Osteoblast (primary cell): ENCODE results near the gene CTNND2. TPM values are rescaled to one million over a fixed set of nuclear protein-coding genes. Genes with fewer than 3 reads are reported as not detected.
"Not testable (repeated sequence)": the region's sequence is repeated elsewhere in the genome, so short reads cannot be mapped to it uniquely, and the experiment has no call there.

Source experiments
- DNase-seq: peaks from one replicate; pipeline ENCODE4 v3.0.0; 2011; ENCODE audit warnings: low spot score, mixed read lengths; ENCODE audit not compliant: insufficient read length; ENCODE audit errors: missing footprints
- H2AFZ ChIP-seq: 2 replicates; pipeline ENCODE4 v1.6.0; 2011; ENCODE audit warnings: mild to moderate bottlenecking, low read length
- H3K27ac ChIP-seq: 2 replicates; pipeline ENCODE4 v1.5.1; 2011; ENCODE audit warnings: mild to moderate bottlenecking, low read depth, low read length, moderate library complexity
- H3K27me3 ChIP-seq: 2 replicates; pipeline ENCODE4 v1.6.0; 2012; ENCODE audit warnings: mild to moderate bottlenecking, control low read depth, inconsistent platforms, low read length, moderate library complexity; ENCODE audit not compliant: insufficient read depth
- H3K36me3 ChIP-seq: 2 replicates; pipeline ENCODE4 v1.5.1; 2011; ENCODE audit warnings: mild to moderate bottlenecking, low read length, control low read depth, moderate library complexity; ENCODE audit not compliant: insufficient read depth
- H3K4me1 ChIP-seq: 2 replicates; pipeline ENCODE4 v1.5.1; 2011; ENCODE audit warnings: mild to moderate bottlenecking, low read length, control low read depth, moderate library complexity; ENCODE audit not compliant: insufficient read depth
- H3K4me2 ChIP-seq: 2 replicates; pipeline ENCODE4 v1.6.0; 2011; ENCODE audit warnings: mild to moderate bottlenecking, low read length; ENCODE audit not compliant: insufficient read depth
- H3K4me3 ChIP-seq: fragments of 200-600 bp; sonication (generic); 3 replicates; pipeline ENCODE4 v1.5.1; 2012; ENCODE audit warnings: mild to moderate bottlenecking, low read length, inconsistent platforms; ENCODE audit not compliant: insufficient read depth
- H3K79me2 ChIP-seq: 2 replicates; pipeline ENCODE4 v1.6.0; 2012; ENCODE audit warnings: mild to moderate bottlenecking, low read length, control low read depth, inconsistent platforms; ENCODE audit not compliant: insufficient read depth
- H3K9me3 ChIP-seq: 2 replicates; pipeline ENCODE4 v1.5.1; 2011; ENCODE audit warnings: low read depth, low read length, control low read depth
- H4K20me1 ChIP-seq: 2 replicates; pipeline ENCODE4 v1.6.0; 2012; ENCODE audit warnings: mild to moderate bottlenecking, low read length, control low read depth; ENCODE audit not compliant: insufficient read depth
- total RNA-seq: library from RNA; depleted of rRNA; stranded (reverse); fragments of >200 nt; gene quantifications from 2 replicates; pipeline ENCODE4 v1.2.3, GENCODE V29; 2012
- TF ChIP-seq, protein P1 (sequence below): IDR thresholded peaks from 2 replicates; pipeline ENCODE4 v1.5.1; 2011; ENCODE audit warnings: mild to moderate bottlenecking, low read depth, low read length, moderate library complexity; ENCODE audit errors: extremely low read depth

CTNND2 gene
- total RNA-seq, 1 donor: not detected

DNA sequence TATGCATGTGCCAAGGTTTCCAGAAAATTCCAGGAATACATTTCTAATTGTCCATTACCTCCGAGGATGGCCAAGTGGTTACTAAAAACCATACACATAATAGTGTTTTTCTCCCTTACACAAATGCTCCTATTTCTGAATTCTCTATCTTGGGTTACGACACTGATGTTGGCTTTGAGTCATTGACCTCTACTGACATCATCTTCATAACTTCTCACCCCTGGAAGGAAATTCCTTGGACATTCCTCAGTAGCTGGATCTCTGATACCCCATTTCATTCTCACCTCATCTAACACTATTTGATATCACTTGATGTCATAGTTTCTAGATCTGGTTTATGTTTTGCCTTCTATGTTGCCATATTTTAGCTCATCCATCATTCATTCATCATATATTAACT lies 287.2 kb downstream of the CTNND2 start:
- H3K79me2 ChIP-seq: no peaks in the 10 kb centered on the region
- H3K4me2 ChIP-seq: no peak overlapping the region
- H2AFZ ChIP-seq: no peak overlapping the region
- H3K9me3 ChIP-seq: no peaks in the 10 kb centered on the region
- H3K36me3 ChIP-seq: no peaks in the 10 kb centered on the region
- no peak overlapping the region for H3K27ac ChIP-seq
- TF ChIP-seq, protein P1, sequence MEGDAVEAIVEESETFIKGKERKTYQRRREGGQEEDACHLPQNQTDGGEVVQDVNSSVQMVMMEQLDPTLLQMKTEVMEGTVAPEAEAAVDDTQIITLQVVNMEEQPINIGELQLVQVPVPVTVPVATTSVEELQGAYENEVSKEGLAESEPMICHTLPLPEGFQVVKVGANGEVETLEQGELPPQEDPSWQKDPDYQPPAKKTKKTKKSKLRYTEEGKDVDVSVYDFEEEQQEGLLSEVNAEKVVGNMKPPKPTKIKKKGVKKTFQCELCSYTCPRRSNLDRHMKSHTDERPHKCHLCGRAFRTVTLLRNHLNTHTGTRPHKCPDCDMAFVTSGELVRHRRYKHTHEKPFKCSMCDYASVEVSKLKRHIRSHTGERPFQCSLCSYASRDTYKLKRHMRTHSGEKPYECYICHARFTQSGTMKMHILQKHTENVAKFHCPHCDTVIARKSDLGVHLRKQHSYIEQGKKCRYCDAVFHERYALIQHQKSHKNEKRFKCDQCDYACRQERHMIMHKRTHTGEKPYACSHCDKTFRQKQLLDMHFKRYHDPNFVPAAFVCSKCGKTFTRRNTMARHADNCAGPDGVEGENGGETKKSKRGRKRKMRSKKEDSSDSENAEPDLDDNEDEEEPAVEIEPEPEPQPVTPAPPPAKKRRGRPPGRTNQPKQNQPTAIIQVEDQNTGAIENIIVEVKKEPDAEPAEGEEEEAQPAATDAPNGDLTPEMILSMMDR: no peak
- no peaks in the 10 kb centered on the region for H3K27me3 ChIP-seq
- DNase-seq: no peak
- H3K4me1 ChIP-seq: no peaks in the 10 kb centered on the region
- no peaks in the 10 kb centered on the region for H4K20me1 ChIP-seq
- H3K4me3 ChIP-seq: no peak overlapping the region

DNA sequence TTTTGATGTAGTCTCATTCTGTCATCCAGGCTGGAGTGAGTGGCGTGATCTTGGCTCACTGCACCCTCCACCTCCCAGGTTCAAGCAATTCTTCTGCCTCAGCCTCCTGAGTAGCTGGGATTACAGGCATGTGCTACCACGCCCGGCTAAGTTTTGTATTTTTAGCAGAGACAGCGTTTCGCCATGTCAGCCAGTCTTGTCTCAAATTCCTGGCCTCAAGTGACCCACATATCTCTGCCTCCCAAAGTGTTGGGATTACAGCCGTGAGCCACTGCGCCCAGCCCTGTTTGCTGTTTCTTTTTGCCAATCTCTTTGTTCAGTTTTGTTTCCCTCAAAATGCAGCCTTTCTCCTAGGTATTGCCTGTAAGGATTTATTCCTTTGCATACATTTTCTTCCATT lies 287.6 kb downstream of the CTNND2 start:
- H3K27me3 ChIP-seq, H3K36me3 ChIP-seq, H3K4me2 ChIP-seq, H3K4me3 ChIP-seq, H2AFZ ChIP-seq, H3K4me1 ChIP-seq, H3K79me2 ChIP-seq, DNase-seq, H3K27ac ChIP-seq, H4K20me1 ChIP-seq, H3K9me3 ChIP-seq: not testable (repeated sequence)

DNA sequence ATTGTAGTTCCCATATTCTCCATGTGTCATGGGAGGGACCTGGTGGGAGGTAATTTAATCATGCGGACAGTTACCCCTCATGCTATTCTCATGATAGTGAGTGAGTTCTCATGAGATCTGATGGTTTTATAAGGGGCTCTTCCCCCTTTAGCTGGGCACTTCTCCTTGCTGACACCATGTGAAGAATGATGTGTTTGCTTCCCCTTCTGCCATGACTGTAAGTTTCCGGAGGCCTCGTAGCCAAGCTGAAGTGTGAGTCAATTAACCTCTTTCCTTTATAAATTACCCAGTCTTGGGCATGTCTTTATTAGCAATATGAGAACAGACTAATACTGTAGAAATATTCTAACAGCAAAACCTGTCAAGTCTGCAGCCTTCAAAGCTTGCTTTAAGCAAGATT lies 293.2 kb downstream of the CTNND2 start:
- Histone ChIP-seq H3K79me2 (no peaks in the 10 kb centered on the region), H3K27me3 (no peaks in the 10 kb centered on the region), H3K4me3 (no peak overlapping the region), H3K9me3 (peaks cover 2% of the 10 kb centered on the region), H4K20me1 (no peaks in the 10 kb centered on the region), H3K4me2 (no peak overlapping the region), H3K27ac (no peak overlapping the region), H3K4me1 (no peaks in the 10 kb centered on the region), H3K36me3 (no peaks in the 10 kb centered on the region), H2AFZ (no peak overlapping the region)
- no peak for DNase-seq
- TF ChIP-seq, protein P1: no peak

DNA sequence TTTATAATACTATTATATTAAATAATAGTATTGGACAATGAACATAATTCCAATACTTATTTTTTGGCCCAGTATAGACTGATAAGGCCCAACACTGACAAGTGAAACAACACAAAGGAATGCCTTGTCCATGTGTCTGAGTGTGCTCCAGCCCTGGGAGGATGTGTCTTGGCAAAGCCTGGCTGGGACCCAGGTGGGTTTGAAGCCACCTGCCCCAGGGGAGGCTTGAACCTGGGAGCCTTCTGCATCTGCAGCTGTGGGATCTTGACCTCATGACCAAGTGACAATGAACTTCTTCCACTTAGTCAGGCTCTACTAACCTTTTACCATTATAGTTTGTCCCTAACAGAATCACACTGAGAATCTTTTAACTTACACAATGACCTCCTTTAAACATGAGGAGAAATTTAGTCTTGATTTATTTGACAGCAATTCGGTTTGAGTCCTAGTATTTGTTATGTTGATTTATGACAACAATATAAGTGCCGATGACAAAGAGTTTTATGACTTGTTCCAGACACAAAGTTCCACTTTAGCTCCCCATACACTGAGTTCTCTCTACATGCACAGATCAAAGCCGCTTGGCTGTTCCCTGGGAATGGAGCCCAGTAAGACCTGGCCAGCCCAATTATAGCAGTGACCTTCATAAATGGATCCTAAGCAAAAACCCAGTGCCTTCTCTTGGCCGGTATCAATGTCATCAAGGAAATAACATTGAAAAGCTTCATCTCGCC lies 294.5 kb downstream of the CTNND2 start:
- Histone ChIP-seq H2AFZ (no peak overlapping the region), H3K4me1 (no peaks in the 10 kb centered on the region), H3K4me3 (no peak overlapping the region), H3K79me2 (no peaks in the 10 kb centered on the region), H4K20me1 (no peaks in the 10 kb centered on the region), H3K36me3 (no peaks in the 10 kb centered on the region), H3K9me3 (peaks cover 2% of the 10 kb centered on the region), H3K4me2 (no peak overlapping the region), H3K27me3 (no peaks in the 10 kb centered on the region), H3K27ac (no peak overlapping the region)
- no peak for DNase-seq
- TF ChIP-seq, protein P1: no peak
